HG03457 (cell line): ENCODE results near the gene STMN3.

Experiments
- ATAC-seq: cut with Tn5 transposase; IDR thresholded peaks from one replicate; pipeline ENCODE4 v1.9.1; 2021; ENCODE audit warnings: moderate number of reproducible peaks; ENCODE audit not compliant: unreplicated experiment

The STMN3 gene

DNA sequence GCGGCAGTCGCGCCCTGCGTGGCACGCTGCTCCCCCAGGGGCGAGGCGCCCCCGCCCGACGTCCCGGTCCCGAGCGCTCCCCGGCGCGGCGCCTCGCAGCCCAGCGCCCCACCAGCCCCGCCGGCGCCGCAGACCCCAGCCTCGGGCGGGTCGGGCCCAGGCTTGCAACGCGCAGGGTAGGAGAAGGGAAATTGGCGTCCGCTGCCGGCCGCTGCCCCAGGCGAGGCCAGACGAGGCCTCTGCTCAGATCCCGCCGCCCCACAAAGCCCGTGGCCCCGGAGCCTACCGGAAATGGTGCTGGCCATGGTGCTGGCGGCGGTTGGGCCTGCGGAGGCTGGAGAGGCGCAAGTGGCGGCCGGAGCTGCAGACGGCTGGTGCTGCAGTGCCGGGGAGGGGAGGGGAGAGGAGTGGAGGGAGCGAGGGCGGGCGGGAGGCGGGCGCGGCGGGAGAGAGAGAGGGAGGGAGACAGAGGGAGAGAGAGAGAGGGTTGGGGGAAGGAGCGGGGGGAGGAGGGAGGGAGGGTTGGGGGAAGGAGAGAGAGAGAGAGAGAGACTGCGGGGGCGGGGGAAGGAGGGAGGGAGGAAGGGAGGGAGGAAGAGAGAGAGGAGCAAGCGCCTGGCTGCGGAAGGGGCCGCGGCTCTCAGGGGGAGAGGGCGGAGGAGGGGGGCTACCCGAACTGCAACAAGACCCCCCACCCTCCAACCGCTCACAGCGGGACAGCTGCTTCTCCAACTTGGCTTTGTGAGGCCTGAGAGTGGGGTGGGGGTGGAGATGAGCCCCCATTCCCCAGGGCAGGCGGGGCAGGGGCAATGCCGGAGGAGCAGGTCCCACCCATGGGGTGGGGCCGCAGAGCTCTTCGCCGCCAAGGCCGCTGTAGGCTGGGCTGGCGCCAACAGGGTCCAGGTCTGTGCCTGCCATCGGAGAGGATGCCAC is at the start of gene STMN3:
Gene STMN3 (minus strand): TSS at position 384 of the 933 bp plus-strand sequence. CDS start 79 bp downstream, at position 305.
- ATAC-seq, result no peak

DNA sequence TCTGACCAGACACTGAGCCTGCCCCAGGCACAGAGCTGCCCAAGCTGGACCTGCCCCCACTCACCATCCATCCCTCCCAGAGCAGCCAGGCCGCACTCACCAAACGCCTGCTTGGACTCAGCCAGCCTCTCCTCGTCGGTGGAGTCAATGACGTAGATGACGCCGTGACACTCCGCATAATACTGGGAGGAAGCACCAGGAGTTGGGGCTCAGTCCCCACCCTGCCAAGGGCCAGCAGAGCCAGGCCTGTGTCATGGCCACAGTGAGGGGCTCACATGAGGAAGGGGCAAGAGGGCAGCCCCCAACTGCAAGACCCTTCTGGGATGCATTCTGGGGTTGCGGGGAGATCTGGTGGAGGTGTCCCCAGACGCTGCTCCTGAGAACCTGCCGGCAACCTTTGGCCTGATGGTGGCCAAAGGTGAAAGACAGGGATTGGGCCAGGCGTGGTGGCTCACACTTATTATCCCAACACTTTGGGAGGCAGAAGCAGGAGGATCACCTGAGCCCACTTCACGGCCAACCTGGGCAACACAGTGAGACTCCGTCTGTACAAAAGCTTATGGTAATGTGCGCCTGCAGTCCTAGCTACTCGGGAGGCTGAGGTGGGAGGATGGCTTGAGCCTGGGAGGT is 48.9 kb upstream of the STMN3 start:
- ATAC-seq, result no peak

DNA sequence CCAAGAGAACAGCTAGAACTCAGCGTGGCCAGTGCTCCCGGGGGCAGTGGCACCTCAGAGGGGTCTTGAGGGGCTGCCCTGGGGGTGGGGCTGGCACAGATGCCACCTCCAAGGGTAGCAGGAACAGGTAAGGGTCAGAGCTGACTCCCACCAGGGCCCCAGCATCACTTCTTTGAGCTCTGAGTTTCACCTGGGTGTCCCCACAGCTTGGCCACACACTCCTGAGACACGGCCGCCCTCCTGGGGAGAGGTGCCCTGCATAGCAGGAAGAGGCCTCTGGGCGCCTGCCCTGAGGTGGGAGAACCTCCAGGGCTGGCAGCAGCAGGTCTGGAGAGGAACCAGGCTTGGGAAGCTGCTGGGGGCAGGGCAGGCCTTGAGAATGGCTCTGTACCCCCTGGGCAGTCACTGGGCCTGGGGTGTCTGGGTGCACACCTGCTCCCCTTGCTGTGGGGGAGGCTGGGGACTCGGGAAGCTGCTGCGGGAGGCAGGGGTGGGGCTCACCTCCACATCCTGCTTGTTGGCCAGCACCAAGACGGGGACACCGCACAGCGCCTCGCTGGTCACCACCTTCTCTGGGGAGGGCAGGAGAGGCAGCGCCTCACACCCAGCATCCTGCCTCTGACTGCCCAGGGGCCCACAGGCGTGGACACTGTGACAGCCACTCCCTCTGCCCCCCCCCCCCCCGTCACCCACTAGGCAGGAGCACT is 48.3 kb upstream of the STMN3 start:
- no peak for ATAC-seq

DNA sequence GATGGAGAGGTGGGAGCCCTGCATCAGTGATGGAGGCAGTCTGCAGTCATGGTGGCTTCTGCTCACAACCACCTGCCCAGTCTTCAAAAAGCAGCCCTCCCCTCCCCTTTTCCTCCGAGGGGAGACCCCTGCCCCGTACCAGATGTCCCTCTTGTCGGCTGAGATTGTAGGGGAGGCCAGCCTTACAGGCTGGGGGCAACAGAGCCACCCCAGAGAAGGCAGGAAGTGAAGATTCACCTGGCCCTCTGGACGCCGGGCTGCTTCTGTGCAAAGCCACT is 47.8 kb upstream of the STMN3 start:
- no peak for ATAC-seq

DNA sequence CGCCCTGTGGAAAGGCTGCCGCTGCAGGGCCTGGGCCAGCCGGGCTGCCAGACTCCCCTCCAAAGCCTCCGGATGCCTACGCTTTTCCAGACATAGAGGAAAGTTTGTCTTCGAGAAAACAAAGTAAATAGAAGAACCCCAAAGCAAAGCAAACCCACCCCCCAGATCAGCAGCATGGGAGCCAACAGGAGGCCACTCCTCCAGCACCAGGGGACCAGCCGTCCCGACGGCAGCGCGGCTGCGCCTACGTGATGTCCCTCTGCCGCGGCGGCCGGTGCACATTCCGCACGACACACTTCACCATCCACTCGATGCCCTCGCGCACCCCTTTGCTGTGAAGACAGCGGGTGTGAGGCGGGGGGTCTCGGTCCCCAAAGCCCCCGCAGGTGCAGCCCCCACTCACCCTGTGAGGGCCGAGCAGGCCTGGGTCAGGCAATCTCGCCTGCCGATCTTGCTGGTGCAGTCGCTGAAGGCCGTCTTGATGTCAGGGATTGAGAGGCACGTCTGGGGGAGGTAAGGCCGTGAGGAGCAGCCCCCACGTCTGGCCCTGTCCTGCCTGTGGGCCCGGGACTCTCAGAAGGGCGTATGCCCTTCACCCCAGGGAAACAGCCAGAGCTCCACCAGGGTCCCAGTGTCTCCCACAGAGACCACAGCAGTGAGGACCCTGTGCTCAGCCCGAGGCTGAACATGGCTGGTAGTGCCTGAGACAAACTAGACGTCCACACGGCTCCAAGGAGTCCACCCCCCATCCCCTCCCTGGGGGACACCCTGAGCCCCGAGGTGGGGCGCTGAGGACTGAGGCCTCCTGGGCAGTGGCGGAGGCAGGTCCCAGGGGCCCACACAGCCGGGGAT is 47.2 kb upstream of the STMN3 start:
- no peak for ATAC-seq

DNA sequence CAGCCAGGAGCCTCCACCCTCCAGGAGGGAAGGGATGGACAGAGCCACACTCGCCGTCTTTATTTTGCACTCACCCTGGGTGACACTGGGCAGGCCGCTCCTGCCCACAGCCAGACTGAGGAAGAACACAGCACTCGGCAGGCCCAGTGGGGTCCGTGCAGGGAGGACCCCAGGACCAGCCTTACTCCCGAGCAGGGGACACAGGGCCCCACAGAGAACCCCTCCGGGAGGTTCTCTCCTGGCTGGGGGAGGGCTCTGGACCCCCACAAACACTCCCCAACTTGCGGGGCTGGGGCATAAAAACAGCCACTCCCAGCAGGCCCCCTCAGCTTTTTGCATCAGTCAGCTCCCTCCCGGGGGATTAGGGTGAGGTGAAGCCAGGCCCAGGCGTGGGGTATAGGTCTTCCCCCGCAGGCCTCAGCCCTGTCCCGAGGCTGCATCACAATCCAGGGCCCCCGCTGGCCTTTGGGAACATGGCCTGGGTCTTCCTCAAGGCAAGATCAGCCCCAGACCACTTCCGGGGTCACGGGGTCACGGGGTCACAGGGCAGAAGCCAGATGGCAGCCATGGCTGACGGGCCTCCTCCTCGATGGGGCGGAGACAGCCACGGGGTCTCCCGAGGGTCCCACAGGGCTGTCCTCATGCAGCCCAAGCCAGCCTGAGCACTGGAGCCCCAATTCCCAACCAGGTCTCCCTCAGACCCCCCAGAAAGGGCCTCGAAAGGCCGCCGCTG is 46.4 kb upstream of the STMN3 start:
- ATAC-seq, result no peak

DNA sequence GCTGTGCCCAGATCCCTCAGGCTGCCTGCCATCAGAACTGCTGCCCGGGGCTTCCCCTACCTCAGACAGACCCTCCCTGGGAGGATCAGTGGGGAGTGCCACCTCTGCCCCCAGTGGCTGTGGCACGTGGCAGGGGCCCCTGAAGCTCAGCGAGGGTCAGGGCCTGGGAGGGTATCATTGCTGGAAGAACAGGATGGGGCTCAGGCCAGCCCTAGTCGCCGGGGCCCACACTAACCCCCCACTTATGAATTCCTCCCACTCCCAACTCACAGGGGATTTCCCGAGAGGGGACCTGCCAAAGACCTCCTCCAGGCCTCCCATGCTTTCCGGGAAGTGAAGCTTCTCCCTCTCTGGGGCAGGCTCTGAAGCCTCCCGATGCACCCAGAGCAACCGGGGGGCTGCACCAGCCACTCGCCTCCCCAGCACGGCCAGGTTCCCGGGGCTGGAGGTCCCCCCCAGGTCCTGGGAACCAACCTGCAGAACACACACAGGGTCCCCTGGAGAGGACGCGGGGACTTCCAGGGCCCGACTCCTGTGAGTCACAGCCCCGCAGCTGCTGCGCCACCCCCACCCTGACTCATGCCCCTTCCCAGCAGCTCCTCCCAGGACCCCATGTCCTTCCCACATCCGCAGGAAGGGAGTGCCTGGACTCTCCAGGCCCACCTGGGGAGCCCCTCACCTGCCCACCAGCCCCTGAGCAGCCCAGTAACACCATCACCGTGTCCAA is 45.7 kb upstream of the STMN3 start:
- ATAC-seq, result no peak

DNA sequence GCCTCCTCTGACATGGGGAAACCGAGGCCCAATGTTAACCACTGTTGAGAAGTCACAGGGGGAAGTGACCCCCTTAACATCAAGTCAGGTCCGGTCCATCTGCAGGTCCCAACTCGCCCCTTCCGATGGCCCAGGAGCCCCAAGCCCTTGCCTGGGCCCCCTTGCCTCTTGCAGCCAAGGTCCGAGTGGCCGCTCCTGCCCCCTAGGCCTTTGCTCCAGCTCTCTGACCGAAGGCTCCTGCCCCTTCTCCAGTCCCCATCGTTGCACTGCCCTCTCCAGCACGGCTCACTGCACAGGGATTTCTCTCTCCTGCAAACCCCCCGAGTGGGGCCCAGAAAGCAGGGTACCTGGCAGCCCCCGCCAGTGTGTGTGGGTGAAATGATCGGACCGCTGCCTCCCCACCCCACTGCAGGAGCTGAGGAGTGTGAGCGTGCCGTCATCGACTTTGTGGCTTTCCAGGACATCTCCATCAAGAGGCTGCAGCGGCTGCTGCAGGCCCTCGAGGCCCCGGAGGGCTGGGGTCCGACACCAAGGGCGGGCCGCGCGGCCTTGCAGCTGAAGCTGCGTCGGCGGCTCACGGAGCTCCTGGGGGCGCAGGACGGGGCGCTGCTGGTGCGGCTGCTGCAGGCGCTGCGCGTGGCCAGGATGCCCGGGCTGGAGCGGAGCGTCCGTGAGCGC is 44.8 kb upstream of the STMN3 start:
- ATAC-seq, result no peak

DNA sequence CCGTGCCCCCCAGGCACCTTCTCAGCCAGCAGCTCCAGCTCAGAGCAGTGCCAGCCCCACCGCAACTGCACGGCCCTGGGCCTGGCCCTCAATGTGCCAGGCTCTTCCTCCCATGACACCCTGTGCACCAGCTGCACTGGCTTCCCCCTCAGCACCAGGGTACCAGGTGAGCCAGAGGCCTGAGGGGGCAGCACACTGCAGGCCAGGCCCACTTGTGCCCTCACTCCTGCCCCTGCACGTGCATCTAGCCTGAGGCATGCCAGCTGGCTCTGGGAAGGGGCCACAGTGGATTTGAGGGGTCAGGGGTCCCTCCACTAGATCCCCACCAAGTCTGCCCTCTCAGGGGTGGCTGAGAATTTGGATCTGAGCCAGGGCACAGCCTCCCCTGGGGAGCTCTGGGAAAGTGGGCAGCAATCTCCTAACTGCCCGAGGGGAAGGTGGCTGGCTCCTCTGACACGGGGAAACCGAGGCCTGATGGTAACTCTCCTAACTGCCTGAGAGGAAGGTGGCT is 44.2 kb upstream of the STMN3 start:
- ATAC-seq, result no peak

DNA sequence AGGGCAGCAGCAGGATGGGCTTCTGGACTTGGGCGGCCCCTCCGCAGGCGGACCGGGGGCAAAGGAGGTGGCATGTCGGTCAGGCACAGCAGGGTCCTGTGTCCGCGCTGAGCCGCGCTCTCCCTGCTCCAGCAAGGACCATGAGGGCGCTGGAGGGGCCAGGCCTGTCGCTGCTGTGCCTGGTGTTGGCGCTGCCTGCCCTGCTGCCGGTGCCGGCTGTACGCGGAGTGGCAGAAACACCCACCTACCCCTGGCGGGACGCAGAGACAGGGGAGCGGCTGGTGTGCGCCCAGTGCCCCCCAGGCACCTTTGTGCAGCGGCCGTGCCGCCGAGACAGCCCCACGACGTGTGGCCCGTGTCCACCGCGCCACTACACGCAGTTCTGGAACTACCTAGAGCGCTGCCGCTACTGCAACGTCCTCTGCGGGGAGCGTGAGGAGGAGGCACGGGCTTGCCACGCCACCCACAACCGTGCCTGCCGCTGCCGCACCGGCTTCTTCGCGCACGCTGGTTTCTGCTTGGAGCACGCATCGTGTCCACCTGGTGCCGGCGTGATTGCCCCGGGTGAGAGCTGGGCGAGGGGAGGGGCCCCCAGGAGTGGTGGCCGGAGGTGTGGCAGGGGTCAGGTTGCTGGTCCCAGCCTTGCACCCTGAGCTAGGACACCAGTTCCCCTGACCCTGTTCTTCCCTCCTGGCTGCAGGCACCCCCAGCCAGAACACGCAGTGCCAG is 43.6 kb upstream of the STMN3 start, which contains the start of gene TNFRSF6B:
Gene TNFRSF6B (plus strand): TSS at position 25 of the 729 bp plus-strand sequence. CDS start 116 bp downstream, at position 141.
- no peak for ATAC-seq

DNA sequence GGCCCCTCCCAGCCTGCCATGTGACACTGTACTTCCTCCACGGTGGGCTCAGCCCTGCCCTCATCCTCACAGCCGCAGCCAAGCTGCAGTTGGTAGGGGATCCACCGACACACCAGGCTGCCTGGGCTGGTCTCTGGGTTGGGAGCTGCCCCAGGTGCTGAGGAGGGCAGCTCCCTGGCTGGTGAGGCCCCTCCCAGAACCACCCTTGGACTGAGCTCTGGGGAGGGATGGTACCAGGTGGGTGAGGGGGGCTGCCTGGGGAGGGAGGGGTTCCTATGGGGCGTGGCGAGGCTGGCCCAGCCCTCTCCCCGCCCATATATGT is 43.0 kb upstream of the STMN3 start:
- ATAC-seq, result no peak

DNA sequence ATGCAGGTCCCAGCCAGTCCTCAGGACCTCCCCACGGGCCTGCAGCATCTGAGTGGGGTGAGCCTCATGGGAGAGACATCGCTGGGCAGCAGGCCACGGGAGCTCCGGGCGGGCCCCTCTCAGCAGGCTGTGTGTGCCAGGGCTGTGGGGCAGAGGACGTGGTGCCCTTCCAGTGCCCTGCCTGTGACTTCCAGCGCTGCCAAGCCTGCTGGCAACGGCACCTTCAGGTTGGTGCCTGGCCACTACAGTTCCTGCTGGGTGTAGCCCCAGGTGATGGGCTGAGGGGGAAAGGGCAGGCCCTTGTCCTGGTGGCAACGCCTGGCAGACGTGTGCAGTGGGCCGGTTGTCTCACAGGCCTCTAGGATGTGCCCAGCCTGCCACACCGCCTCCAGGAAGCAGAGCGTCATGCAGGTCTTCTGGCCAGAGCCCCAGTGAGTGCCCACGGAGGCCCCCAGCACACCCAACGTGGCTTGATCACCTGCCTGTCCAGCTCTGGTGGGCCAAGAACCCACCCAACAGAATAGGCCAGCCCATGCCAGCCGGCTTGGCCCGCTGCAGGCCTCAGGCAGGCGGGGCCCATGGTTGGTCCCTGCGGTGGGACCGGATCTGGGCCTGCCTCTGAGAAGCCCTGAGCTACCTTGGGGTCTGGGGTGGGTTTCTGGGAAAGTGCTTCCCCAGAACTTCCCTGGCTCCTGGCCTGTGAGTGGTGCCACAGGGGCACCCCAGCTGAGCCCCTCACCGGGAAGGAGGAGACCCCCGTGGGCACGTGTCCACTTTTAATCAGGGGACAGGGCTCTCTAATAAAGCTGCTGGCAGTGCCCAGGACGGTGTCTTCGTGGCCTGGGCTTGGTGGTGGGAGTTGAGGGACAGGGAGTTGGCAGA is 42.4 kb upstream of the STMN3 start:
- ATAC-seq, result no peak

DNA sequence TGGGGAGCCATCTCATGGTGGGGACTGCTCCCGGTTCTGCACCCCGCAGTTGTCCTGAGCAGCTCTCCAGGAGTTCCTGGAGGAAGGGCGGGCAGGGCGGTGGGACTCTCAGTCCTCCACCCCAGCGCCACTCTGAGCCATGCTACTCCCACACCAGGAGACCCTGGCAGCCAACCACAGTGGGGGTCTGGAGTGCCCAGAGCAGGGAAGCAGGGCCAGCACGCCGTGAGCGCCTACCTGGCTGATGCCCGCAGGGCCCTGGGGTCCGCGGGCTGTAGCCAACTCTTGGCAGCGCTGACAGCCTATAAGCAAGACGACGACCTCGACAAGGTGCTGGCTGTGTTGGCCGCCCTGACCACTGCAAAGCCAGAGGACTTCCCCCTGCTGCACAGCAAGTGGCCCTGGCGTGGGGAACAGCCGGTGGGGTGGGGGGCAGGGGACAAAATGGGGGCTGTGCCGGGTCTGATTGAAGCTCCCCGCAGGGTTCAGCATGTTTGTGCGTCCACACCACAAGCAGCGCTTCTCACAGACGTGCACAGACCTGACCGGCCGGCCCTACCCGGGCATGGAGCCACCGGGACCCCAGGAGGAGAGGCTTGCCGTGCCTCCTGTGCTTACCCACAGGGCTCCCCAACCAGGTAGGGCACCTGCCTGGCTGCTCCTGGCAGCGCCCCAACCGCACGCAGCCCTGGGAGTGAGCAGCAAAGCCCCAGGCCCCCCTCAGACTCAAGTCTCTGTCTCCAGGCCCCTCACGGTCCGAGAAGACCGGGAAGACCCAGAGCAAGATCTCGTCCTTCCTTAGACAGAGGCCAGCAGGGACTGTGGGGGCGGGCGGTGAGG is 41.6 kb upstream of the STMN3 start:
- no peak for ATAC-seq

DNA sequence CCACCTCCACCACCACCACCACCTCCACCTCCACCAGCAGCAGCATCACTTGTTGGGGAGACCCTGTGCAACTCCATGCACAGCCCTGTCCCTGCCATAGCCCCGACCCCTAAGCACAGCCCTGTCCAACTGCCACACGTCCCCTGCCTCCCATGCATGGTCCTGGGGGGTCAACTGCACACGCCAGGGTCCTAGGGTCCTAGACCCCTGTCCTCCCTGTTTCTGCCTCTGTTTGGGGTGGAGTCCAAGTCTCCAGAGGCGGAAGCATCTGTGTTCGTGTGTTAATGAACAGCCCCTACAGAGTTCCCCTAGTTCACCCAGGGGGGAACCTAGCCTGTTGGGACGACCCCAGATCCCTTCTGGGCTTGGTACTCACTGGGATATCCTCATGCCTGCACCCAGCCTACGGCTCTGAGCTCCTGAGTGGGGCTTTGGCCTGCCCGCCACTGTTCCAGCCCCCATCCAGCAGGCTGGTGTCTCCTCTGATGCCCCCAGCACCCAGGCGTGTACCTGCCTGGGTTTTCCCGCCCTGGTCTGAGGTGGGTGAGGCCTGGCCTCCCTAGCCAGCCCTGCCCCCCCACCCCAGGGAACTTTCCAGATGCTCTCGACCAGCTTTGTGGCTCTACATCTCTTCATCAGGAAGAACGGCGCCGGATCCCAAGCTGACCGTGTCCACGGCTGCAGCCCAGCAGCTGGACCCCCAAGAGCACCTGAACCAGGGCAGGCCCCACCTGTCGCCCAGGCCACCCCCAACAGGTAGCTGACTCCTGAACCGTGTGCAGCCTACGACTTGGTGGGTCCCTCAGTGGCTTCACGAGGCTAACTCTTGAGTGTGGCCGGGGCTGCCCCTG is 40.7 kb upstream of the STMN3 start:
- ATAC-seq, result no peak

DNA sequence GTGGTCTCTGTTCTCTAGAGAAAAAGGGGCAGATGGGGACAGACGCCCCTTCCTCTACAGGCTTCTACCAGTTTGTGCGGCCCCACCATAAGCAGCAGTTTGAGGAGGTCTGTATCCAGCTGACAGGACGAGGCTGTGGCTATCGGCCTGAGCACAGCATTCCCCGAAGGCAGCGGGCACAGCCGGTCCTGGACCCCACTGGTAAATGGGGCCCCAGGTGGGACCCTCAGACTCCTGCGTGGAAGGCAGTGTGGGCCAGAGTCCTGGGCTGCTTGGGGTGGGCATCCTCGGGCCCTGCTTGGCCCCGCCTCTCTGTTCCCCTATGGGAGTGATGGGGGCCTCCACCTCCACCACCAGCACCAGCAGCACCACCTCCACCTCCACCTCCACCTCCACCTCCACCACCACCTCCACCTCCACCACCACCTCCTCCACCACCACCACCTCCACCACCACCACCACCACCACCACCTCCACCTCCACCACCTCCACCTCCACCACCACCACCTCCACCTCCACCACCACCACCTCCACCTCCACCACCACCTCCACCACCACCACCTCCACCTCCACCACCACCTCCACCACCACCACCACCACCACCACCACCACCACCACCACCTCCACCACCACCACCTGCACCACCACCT is 40.0 kb upstream of the STMN3 start:
- no peak for ATAC-seq
